Activated B cell treated with CpG ODN at 0.5 μM for 24 hours (primary cell): ENCODE results near the gene LINGO3. TPM values are rescaled to one million over a fixed set of nuclear protein-coding genes. Genes with fewer than 3 reads are reported as not detected.

Experiments used
- ATAC-seq: fragments of 200-7000 bp; cut with Tn5 transposase; one replicate; pipeline ENCODE4 v1.10.0; 2021; ENCODE audit warnings: low read depth, mild to moderate bottlenecking, moderate library complexity
- CTCF ChIA-PET: fragments of 350-600 bp; sonication (Branson Sonifier 250); formaldehyde crosslinking; loops from one replicate; lab custom pipeline; 2021; ENCODE audit warnings: antibody characterized with exemption; lab: Charles Lee
- POLR2A ChIA-PET: fragments of 350-600 bp; sonication (Branson Sonifier 250); formaldehyde crosslinking; loops from one replicate; lab custom pipeline; 2021; ENCODE audit warnings: antibody characterized with exemption; lab: Charles Lee
- DNase-seq: peaks from one replicate; pipeline ENCODE4 v3.0.0; 2022
- H3K27ac Mint-ChIP-seq: one replicate; pipeline ENCODE4 v1.8.0; 2020; ENCODE audit warnings: mixed read lengths
- H3K27me3 Mint-ChIP-seq: one replicate; pipeline ENCODE4 v1.8.0; 2021; ENCODE audit warnings: mixed read lengths
- H3K36me3 Mint-ChIP-seq: one replicate; pipeline ENCODE4 v1.8.0; 2021; ENCODE audit warnings: low read depth, mixed read lengths
- H3K4me1 Mint-ChIP-seq: one replicate; pipeline ENCODE4 v1.8.0; 2021; ENCODE audit warnings: mixed read lengths
- H3K4me3 Mint-ChIP-seq: one replicate; pipeline ENCODE4 v1.8.0; 2020; ENCODE audit warnings: mild to moderate bottlenecking, mixed read lengths
- H3K9me3 Mint-ChIP-seq: one replicate; pipeline ENCODE4 v1.8.0; 2020; ENCODE audit warnings: mixed read lengths
- CTCF ChIP-seq: fragments of 200-600 bp; IDR thresholded peaks from one replicate; pipeline ENCODE4 v1.8.0; 2022; ENCODE audit warnings: antibody characterized with exemption, mild to moderate bottlenecking
- intact Hi-C: fragments of 100-400 bp; cut with micrococcal nuclease; formaldehyde crosslinking; loops from one replicate; pipeline ENCODE4 v1.15.1; 2024
- total RNA-seq: library from RNA; stranded (reverse); gene quantifications from 2 replicates; pipeline ENCODE4 v1.2.3, GENCODE V29; 2022

The LINGO3 gene
- total RNA-seq, 1 donor from 2014 or later: 1.4 TPM

DNA sequence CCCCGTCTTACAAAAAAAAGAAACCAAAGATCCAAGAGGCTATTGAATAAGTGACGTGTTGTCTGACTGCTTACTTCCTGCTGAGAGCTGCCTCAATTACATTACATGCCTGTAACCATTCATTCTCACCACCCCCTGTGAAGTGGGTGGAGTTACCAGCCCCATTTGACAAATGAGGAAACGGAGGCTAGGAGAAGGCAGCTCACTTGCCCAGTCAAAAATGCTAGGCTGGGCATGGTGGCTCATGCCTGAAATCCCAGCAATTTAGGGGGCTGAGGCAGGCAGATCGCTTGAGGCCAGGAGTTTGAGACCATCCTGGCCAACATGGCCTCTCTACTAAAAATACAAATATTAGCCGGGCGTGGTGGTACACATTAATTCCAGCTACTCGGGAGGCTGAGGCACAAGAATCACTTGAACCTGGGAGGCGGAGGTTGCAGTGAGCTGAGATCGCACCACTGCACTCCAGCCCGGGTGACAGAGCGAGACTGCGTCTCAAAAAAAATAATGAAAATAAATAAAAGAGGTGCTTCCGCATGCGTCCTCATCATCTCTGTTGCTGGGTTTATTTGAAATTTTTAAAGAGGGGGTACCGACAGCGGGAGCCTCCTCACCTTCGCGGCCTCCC lies 19.9 kb upstream of the LINGO3 start:
- CTCF ChIA-PET: no interaction called here
- Mint-ChIP-seq H3K4me3 (peak overlapping the region; percentile 100), H3K36me3 (peaks cover 44% of the 10 kb centered on the region), H3K27me3 (no peaks in the 10 kb centered on the region), H3K9me3 (no peaks in the 10 kb centered on the region), H3K27ac (peak overlapping the region; percentile 99), H3K4me1 (peaks cover 80% of the 10 kb centered on the region)
- DNase-seq: no peak
- peak; percentile 29 for ATAC-seq
- no peak for TF ChIP-seq CTCF
- POLR2A ChIA-PET: interaction anchor here (0.5 to 4.5 kb wide), 29 partner anchors 9 to 479 kb away, joined by 3 to 23 read pairs (median 3); partner anchors contain the start of genes DOT1L, GADD45B, LMNB2 and MKNK2
- intact Hi-C loops: loop anchor here (5.0 kb wide), 1 partner anchor 176 kb away; the partner anchor contains the start of gene AP3D1

DNA sequence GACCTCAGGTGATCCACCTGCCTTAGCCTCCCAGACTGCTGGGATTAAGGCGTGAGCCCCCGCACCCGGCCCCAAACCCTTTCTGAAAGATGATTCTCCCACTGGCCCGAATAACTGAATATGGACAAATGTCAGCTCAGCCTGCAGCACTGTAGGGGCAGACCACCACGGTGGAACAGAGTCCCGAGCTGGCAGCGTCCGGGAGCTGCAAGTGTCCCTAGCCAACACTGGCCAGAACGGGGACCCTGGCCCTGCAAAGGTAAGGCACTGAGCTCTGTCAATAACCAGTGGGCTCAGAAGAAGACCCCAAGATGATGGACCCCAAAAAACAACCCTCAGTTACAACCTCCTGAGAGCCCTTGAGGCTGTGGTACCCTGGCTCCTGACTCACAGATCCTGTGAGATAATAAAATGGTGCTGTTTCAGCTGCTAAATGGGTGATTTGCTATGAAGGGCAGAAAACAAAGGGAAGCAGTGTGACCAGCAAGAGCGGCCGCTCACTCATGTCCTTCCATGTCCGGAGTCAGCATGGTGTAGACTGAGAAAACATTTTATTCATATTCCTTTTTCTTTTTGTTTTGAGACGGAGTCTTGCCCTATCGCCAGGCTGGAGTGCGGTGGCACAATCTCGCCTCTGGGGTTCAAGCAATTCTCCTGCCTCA lies 18.9 kb upstream of the LINGO3 start:
- Mint-ChIP-seq H3K27me3 (no peaks in the 10 kb centered on the region), H3K36me3 (peaks cover 51% of the 10 kb centered on the region), H3K27ac (peak overlapping the region; percentile 99), H3K4me1 (peaks cover 70% of the 10 kb centered on the region), H3K4me3 (peak overlapping the region; percentile 100), H3K9me3 (no peaks in the 10 kb centered on the region)
- DNase-seq (no peak), ATAC-seq (no peak)
- ChIA-PET POLR2A (interaction anchor here (0.6 to 4.5 kb wide), 16 partner anchors 11 to 478 kb away, joined by 3 to 23 read pairs (median 4); partner anchors contain the start of genes DOT1L, GADD45B, MKNK2 and PEAK3), CTCF (interaction anchor here (1.4 kb wide), 1 partner anchor 11 kb away, joined by 6 read pairs; no protein-coding TSS in a partner anchor)
- intact Hi-C loops: loop anchor here (5.0 kb wide), 1 partner anchor 175 kb away; the partner anchor contains the start of gene AP3D1
- TF ChIP-seq CTCF: no peak

- ATAC-seq (peak; percentile 6), DNase-seq (no peak)
- no peaks in the 10 kb centered on the region for H3K9me3 Mint-ChIP-seq
- ChIA-PET POLR2A (interaction anchor here (0.6 to 4.5 kb wide), 15 partner anchors 8 to 297 kb away, joined by 3 to 23 read pairs (median 4); no protein-coding TSS in a partner anchor), CTCF (interaction anchor here (1.2 to 1.4 kb wide), 2 partner anchors 9 to 36 kb away, joined by 3 to 6 read pairs; no protein-coding TSS in a partner anchor)
- TF ChIP-seq CTCF: no peak
- intact Hi-C loops: loop anchor here (2.0 to 5.0 kb wide), 2 partner anchors 53 to 173 kb away; partner anchors contain the start of gene AP3D1
- H3K27me3 Mint-ChIP-seq: no peaks in the 10 kb centered on the region
- H3K27ac Mint-ChIP-seq: peak overlapping the region; percentile 86
- H3K36me3 Mint-ChIP-seq: peaks cover 55% of the 10 kb centered on the region
- H3K4me3 Mint-ChIP-seq: peak overlapping the region; percentile 70
- peaks cover 57% of the 10 kb centered on the region for H3K4me1 Mint-ChIP-seq
These were observed 17.5 kb upstream of the LINGO3 start for GRCh38 chr19:2325281-2326046.

DNA sequence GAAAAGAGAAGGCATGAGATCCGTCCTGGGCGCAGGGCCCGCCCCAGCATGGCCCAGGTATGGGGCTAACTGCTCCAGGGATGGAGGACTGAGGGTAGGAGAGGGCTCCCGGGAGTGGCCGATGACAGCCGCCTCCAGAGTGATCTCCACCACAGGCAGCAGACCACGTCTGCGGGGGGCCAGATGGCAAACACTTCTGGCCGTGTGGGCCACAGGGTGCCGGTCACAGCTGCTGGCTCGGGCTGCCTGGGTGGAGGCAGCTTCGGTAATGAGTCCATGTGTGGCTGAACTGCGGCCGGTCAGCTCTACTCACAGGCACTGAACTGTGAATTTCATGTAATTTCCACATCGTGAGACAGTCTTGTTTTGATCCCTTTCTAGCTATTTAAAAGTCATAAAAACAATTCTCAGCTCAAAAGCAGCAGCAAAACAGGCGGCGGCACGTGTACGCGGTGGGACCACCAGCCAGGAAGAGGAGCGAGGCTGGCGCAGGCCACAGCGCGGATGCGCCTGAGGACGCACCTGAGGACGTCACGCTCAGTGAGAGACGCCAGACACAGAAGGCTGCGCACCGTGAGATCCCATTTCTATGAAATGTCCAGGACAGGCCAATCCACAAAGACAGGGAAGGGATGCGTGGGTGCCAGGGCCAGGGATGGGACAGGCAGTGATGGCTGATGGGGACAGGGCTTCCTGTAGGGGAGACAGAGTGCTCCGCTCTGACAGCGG lies 16.4 kb upstream of the LINGO3 start:
- H3K4me1 Mint-ChIP-seq: peaks cover 55% of the 10 kb centered on the region
- POLR2A ChIA-PET: interaction anchor here (0.5 to 4.5 kb wide), 9 partner anchors 9 to 276 kb away, joined by 3 to 23 read pairs (median 5); no protein-coding TSS in a partner anchor
- no peak for DNase-seq
- peak overlapping the region; percentile 70 for H3K4me3 Mint-ChIP-seq
- ATAC-seq: peak; percentile 12
- peaks cover 51% of the 10 kb centered on the region for H3K36me3 Mint-ChIP-seq
- intact Hi-C loops: loop anchor here (2.0 kb wide), 1 partner anchor 52 kb away; no protein-coding TSS in a partner anchor
- no peaks in the 10 kb centered on the region for H3K27me3 Mint-ChIP-seq
- no peak for TF ChIP-seq CTCF
- no peaks in the 10 kb centered on the region for H3K9me3 Mint-ChIP-seq
- CTCF ChIA-PET: interaction anchor here (0.7 to 1.2 kb wide), 2 partner anchors 35 to 71 kb away, joined by 3 read pairs; no protein-coding TSS in a partner anchor
- peak overlapping the region; percentile 86 for H3K27ac Mint-ChIP-seq
